IMR-90 (cell line): ENCODE data around the gene RFT1. TPM values are rescaled to one million over a fixed set of nuclear protein-coding genes. Genes with fewer than 3 reads are reported as not detected.

ENCODE experiments used
- ATAC-seq: fragments of 200-7000 bp; cut with Tn5 transposase; 2 replicates; pipeline ENCODE4 v1.9.1; 2020; ENCODE audit warnings: low read depth, mild to moderate bottlenecking, moderate library complexity
- BruUV-seq: library from RNA; stranded (reverse); fragments of 400-500 nt; replicated peaks from 2 replicates; lab custom pipeline; 2021; lab: Mats Ljungman, UMichigan
- CTCF ChIA-PET: fragments of 300-600 bp; formaldehyde crosslinking; extraction: SDS; loops from one replicate; lab custom pipeline; 2021; ENCODE audit warnings: antibody characterized with exemption; lab: Yijun Ruan, JAX
- POLR2A ChIA-PET: fragments of 300-600 bp; sonication (Branson Sonifier 250); formaldehyde crosslinking; loops from one replicate; lab custom pipeline; 2022; ENCODE audit warnings: antibody characterized with exemption; ENCODE audit not compliant: unreplicated experiment; lab: Charles Lee
- DNase-seq: peaks from one replicate; pipeline ENCODE4 v3.0.0; 2013
- H2AFZ ChIP-seq: replicated peaks from 2 replicates; pipeline ENCODE3; 2013; ENCODE audit warnings: low read length, mild to moderate bottlenecking; ENCODE audit not compliant: poor library complexity
- H2AK5ac ChIP-seq: 2 replicates; pipeline ENCODE4 v1.6.1; 2013; ENCODE audit warnings: low read depth, low read length, inconsistent platforms
- H2AK9ac ChIP-seq: replicated peaks from 2 replicates; pipeline ENCODE3; 2013; ENCODE audit warnings: mild to moderate bottlenecking, low read depth, low read length, moderate library complexity; ENCODE audit not compliant: poor library complexity
- H2BK120ac ChIP-seq: 2 replicates; pipeline ENCODE4 v1.6.1; 2013; ENCODE audit warnings: low read depth, low read length, inconsistent platforms
- H2BK15ac ChIP-seq: 3 replicates; pipeline ENCODE4 v1.6.1; 2013; ENCODE audit warnings: low read depth, low read length, inconsistent platforms
- H2BK20ac ChIP-seq: 2 replicates; pipeline ENCODE4 v1.6.1; 2013; ENCODE audit warnings: low read depth, mild to moderate bottlenecking, inconsistent platforms, low read length, moderate library complexity
- H2BK5ac ChIP-seq: 2 replicates; pipeline ENCODE4 v1.6.1; 2013; ENCODE audit warnings: mild to moderate bottlenecking, low read depth, low read length, inconsistent platforms; ENCODE audit not compliant: poor library complexity, severe bottlenecking
- H3K14ac ChIP-seq: replicated peaks from 2 replicates; pipeline ENCODE4 v1.6.1; 2013; ENCODE audit warnings: low read depth, low read length, inconsistent platforms
- H3K18ac ChIP-seq: 2 replicates; pipeline ENCODE4 v1.6.1; 2013; ENCODE audit warnings: low read depth, low read length, control low read depth
- H3K23ac ChIP-seq: 2 replicates; pipeline ENCODE4 v1.6.1; 2013; ENCODE audit warnings: low read depth, low read length, inconsistent platforms
- H3K27ac ChIP-seq: 2 replicates; pipeline ENCODE4 v1.5.1; 2013; ENCODE audit warnings: mild to moderate bottlenecking, control low read depth, low read length; ENCODE audit not compliant: insufficient read depth
- H3K27me3 ChIP-seq: 2 replicates; pipeline ENCODE4 v1.6.1; 2013; ENCODE audit warnings: low read length; ENCODE audit not compliant: control insufficient read depth, insufficient read depth
- H3K36me3 ChIP-seq: 2 replicates; pipeline ENCODE4 v1.6.1; 2013; ENCODE audit warnings: low read length, mixed read lengths; ENCODE audit not compliant: control insufficient read depth, insufficient read depth
- H3K4ac ChIP-seq: 2 replicates; pipeline ENCODE4 v1.6.1; 2013; ENCODE audit warnings: low read depth, low read length, inconsistent platforms
- H3K4me1 ChIP-seq: 2 replicates; pipeline ENCODE4 v1.6.1; 2013; ENCODE audit warnings: low read length, mixed read lengths; ENCODE audit not compliant: control insufficient read depth, insufficient read depth
- H3K4me2 ChIP-seq: 2 replicates; pipeline ENCODE4 v1.6.1; 2013; ENCODE audit warnings: low read depth, mild to moderate bottlenecking, control low read depth, low read length, moderate library complexity
- H3K4me3 ChIP-seq: 2 replicates; pipeline ENCODE4 v1.5.1; 2013; ENCODE audit warnings: low read depth, mild to moderate bottlenecking, control low read depth, low read length, moderate library complexity; ENCODE audit not compliant: insufficient read depth
- H3K56ac ChIP-seq: 2 replicates; pipeline ENCODE4 v1.6.1; 2013; ENCODE audit warnings: low read length, inconsistent platforms; ENCODE audit not compliant: insufficient read depth; ENCODE audit errors: extremely low read depth
- H3K79me1 ChIP-seq, 2 experiments: 2 replicates each; pipeline ENCODE4 v1.6.1; 2013; ENCODE audit warnings: low read length in 2 of 2, inconsistent platforms in 1 of 2, low read depth in 1 of 2
- H3K9ac ChIP-seq: 2 replicates; pipeline ENCODE4 v1.6.1; 2013; ENCODE audit warnings: low read depth, low read length, control low read depth
- H3K9me1 ChIP-seq: 2 replicates; pipeline ENCODE4 v1.6.1; 2013; ENCODE audit warnings: low read length, inconsistent platforms; ENCODE audit not compliant: insufficient read depth
- H3K9me3 ChIP-seq: 2 replicates; pipeline ENCODE4 v1.6.1; 2013; ENCODE audit warnings: low read length; ENCODE audit not compliant: control insufficient read depth, insufficient read depth
- H4K20me1 ChIP-seq: 2 replicates; pipeline ENCODE4 v1.6.1; 2013; ENCODE audit warnings: low read length, inconsistent platforms; ENCODE audit not compliant: insufficient read depth
- H4K5ac ChIP-seq: 2 replicates; pipeline ENCODE4 v1.6.1; 2013; ENCODE audit warnings: mild to moderate bottlenecking, low read depth, low read length, control low read depth
- H4K8ac ChIP-seq, 2 experiments: 2 replicates each; pipeline ENCODE4 v1.6.1; 2013; ENCODE audit warnings: low read depth in 2 of 2, low read length in 2 of 2, control low read depth in 1 of 2, inconsistent platforms in 1 of 2
- H4K91ac ChIP-seq: 2 replicates; pipeline ENCODE4 v1.6.1; 2013; ENCODE audit warnings: low read depth, low read length, inconsistent platforms; ENCODE audit not compliant: insufficient read depth
- FOS ChIP-seq: fragments of 150-350 bp; IDR thresholded peaks from 2 replicates; pipeline ENCODE4 v1.6.1; 2016; ENCODE audit warnings: low read depth, low read length
- POLR2A ChIP-seq: IDR thresholded peaks from 2 replicates; pipeline ENCODE4 v1.6.1; 2012; ENCODE audit warnings: mild to moderate bottlenecking, low read depth, low read length
- WGBS, 2 experiments: methylation state at CpG; one replicate each; pipeline versions ENCODE4 v1.1.5 to v1.1.7; 2013; ENCODE audit warnings: missing lambda C conversion rate in 2 of 2; ENCODE audit not compliant: insufficient read length in 1 of 2; ENCODE audit errors: extremely low coverage in 2 of 2; 5-methylcytosine and 5-hydroxymethylcytosine counted together
- dilution Hi-C: fragments of 300-500 bp; cut with HindIII; formaldehyde crosslinking; loops from one replicate; pipeline ENCODE4 v1.14.3; 2018; ENCODE audit warnings: low sequenced_read_pairs; ENCODE audit not compliant: unreplicated experiment
- in situ Hi-C: fragments of 300-500 bp; cut with MboI; formaldehyde crosslinking; loops from 3 replicates; pipeline ENCODE4 v1.14.3; 2019; ENCODE audit warnings: low sequenced_read_pairs, inconsistent platforms, mixed read lengths
- intact Hi-C: fragments of 100-400 bp; cut with micrococcal nuclease; formaldehyde crosslinking; loops from 2 replicates; pipeline ENCODE4 v1.10.0; 2022
- polyA plus RNA-seq, 3 experiments: library from polyadenylated mRNA; depleted of rRNA; stranded (reverse); fragments of >200 nt; gene quantifications; 2 replicates each; pipeline ENCODE4 v1.2.3, GENCODE V29; 2012; ENCODE audit warnings: low replicate concordance in 1 of 3
- total RNA-seq: library from RNA; depleted of rRNA; stranded (reverse); fragments of >200 nt; gene quantifications from 2 replicates; pipeline ENCODE4 v1.2.3, GENCODE V29; 2012
- TF ChIP-seq, protein P1 (sequence below): fragments of 150-350 bp; IDR thresholded peaks from 2 replicates; pipeline ENCODE4 v1.6.1; 2017; ENCODE audit warnings: mild to moderate bottlenecking, antibody characterized with exemption, low read length, low read depth

The RFT1 gene
- total and polyA plus RNA-seq, 2 of the 4 experiments (the other 2 are of a cell fraction), result 14.5 to 23.5 TPM

- TF ChIP-seq POLR2A (no peak), FOS (no peak)
- TF ChIP-seq, protein P1, sequence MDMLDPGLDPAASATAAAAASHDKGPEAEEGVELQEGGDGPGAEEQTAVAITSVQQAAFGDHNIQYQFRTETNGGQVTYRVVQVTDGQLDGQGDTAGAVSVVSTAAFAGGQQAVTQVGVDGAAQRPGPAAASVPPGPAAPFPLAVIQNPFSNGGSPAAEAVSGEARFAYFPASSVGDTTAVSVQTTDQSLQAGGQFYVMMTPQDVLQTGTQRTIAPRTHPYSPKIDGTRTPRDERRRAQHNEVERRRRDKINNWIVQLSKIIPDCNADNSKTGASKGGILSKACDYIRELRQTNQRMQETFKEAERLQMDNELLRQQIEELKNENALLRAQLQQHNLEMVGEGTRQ, result no peak
- no peak overlapping the region for H4K8ac ChIP-seq
- H2BK120ac ChIP-seq, result no peak overlapping the region
- no peak overlapping the region for H3K4me2 ChIP-seq
- in situ Hi-C loops (loop anchor here (10.0 kb wide), 1 partner anchor 325 kb away; no protein-coding TSS in a partner anchor), intact Hi-C loops (no loop called here), dilution Hi-C loops (no loop called here)
- H3K9me1 ChIP-seq, result no peaks in the 10 kb centered on the region
- H2AK5ac ChIP-seq, result no peak overlapping the region
- no CpG with 5 or more reads among the region's 4 CpGs for WGBS, 2 experiments
- ATAC-seq, result no peak
- no peak overlapping the region for H3K14ac ChIP-seq
- no peaks in the 10 kb centered on the region for H3K36me3 ChIP-seq
- H2BK15ac ChIP-seq, result no peak overlapping the region
- no TSS peak for BruUV-seq
- H3K9me3 ChIP-seq, result no peaks in the 10 kb centered on the region
- H3K4me3 ChIP-seq, result no peak overlapping the region
- POLR2A ChIA-PET, result no interaction called here
- peaks cover 4% of the 10 kb centered on the region for H3K27me3 ChIP-seq
- no peak overlapping the region for H3K18ac ChIP-seq
- H4K20me1 ChIP-seq, result no peaks in the 10 kb centered on the region
- H3K23ac ChIP-seq, result no peak overlapping the region
- H2BK5ac ChIP-seq, result no peak overlapping the region
- no peak overlapping the region for H2AFZ ChIP-seq
- DNase-seq, result peak; percentile 12
- no peak overlapping the region for H3K4ac ChIP-seq
- no peak overlapping the region for H4K91ac ChIP-seq
- no peak overlapping the region for H3K27ac ChIP-seq
- H2BK20ac ChIP-seq, result no peak overlapping the region
- CTCF ChIA-PET, result no interaction called here
- H2AK9ac ChIP-seq, result no peak overlapping the region
- H3K4me1 ChIP-seq, result peaks cover 3% of the 10 kb centered on the region; the same call in 1 of the 2 replicates
- H3K9ac ChIP-seq, result no peak overlapping the region
- H3K79me1 ChIP-seq, result no peaks in the 10 kb centered on the region
- H4K5ac ChIP-seq, result no peak overlapping the region
- no peak overlapping the region for H3K56ac ChIP-seq
These were observed 60.7 kb downstream of the RFT1 start for GRCh38 chr3:53069422-53070068.
